K562 (cell line): ENCODE measurements around the gene ADAM19. TPM values are rescaled to one million over a fixed set of nuclear protein-coding genes. Genes with fewer than 3 reads are reported as not detected.
A peak's percentile ranks its signal among the peaks of the same experiment; 100 is the strongest.

ENCODE experiments used
- ASH1L ChIP-seq: fragments of 450-650 bp; IDR thresholded peaks from 2 replicates; pipeline ENCODE4 v1.6.1; 2018; ENCODE audit warnings: borderline replicate concordance, mild to moderate bottlenecking, low read depth; ENCODE audit not compliant: partially characterized antibody
- BRD9 ChIP-seq: fragments of 450-650 bp; IDR thresholded peaks from 2 replicates; pipeline ENCODE4 v1.6.1; 2018; ENCODE audit warnings: low read depth; ENCODE audit not compliant: partially characterized antibody
- CBX2 ChIP-seq: fragments of 200-600 bp; sonication (generic); IDR thresholded peaks from one replicate; pipeline ENCODE4 v1.6.1; 2012; ENCODE audit warnings: mild to moderate bottlenecking, low read length, inconsistent platforms; ENCODE audit not compliant: insufficient read depth, poor library complexity, severe bottlenecking
- FOS ChIP-seq: IDR thresholded peaks from 3 replicates; pipeline ENCODE4 v1.6.1; 2011; ENCODE audit not compliant: insufficient read length; ENCODE audit errors: extremely low read depth
- HDAC3 ChIP-seq: fragments of 450-650 bp; IDR thresholded peaks from 2 replicates; pipeline ENCODE4 v1.6.1; 2018; ENCODE audit warnings: borderline replicate concordance, mild to moderate bottlenecking, moderate library complexity; ENCODE audit not compliant: partially characterized antibody
- HDGF ChIP-seq: fragments of 450-650 bp; IDR thresholded peaks from 2 replicates; pipeline ENCODE4 v1.6.1; 2016
- MTA1 ChIP-seq: fragments of 450-650 bp; IDR thresholded peaks from 2 replicates; pipeline ENCODE4 v1.6.1; 2017; ENCODE audit warnings: borderline replicate concordance
- SMAD3 ChIP-seq: fragments of 450-650 bp; formaldehyde crosslinking; conservative IDR thresholded peaks from 2 replicates; pipeline ENCODE4 v1.4.0; 2020; ENCODE audit warnings: mild to moderate bottlenecking
- SMAD4 ChIP-seq: fragments of 250-450 bp; sonication (Bioruptor Pico); conservative IDR thresholded peaks from 2 replicates; pipeline ENCODE4 v1.8.0; 2021; ENCODE audit warnings: inconsistent platforms, mild to moderate bottlenecking, moderate library complexity
- SREBF1 ChIP-seq: fragments of 150-350 bp; IDR thresholded peaks from 2 replicates; pipeline ENCODE4 v1.6.1; 2014; ENCODE audit warnings: antibody characterized with exemption, low read depth, low read length, borderline replicate concordance
- TEAD4 ChIP-seq, 2 experiments: sonication (generic) in 1 of 2; formaldehyde crosslinking in 1 of 2; IDR thresholded peaks; 2 replicates each; pipeline versions ENCODE4 v1.6.1 to v1.8.0; 2012 to 2022; ENCODE audit warnings: borderline replicate concordance in 1 of 2, inconsistent platforms in 1 of 2, low read length in 1 of 2, mild to moderate bottlenecking in 1 of 2, missing genetic modification reagents in 1 of 2
- ZNF282 ChIP-seq: sonication (generic); formaldehyde crosslinking; IDR thresholded peaks from 2 replicates; pipeline ENCODE4 v1.8.1; 2023; ENCODE audit warnings: missing genetic modification reagents
- ZNF707 ChIP-seq: fragments of 250-450 bp; sonication (Bioruptor Pico); conservative IDR thresholded peaks from 2 replicates; pipeline ENCODE4 v1.8.0; 2022; ENCODE audit warnings: inconsistent platforms, mild to moderate bottlenecking, moderate library complexity
- polyA plus RNA-seq, 8 experiments: library from polyadenylated mRNA; depleted of rRNA in 4 of 8; stranded (reverse) in 5 of 8; unstranded in 3 of 8; fragments of >200 nt; fragmentation: Nextera tagmentation in 2 of 8; fragmentation: Illumina TruSeq in 1 of 8; extraction: Ambion mirVana in 2 of 8; extraction: Trizol in 1 of 8; gene quantifications; 2 replicates each; pipeline versions ENCODE4 v1.2.1 to v1.2.3, GENCODE V29; 2011 to 2014; ENCODE audit warnings: inconsistent platforms in 1 of 8, missing spikeins in 1 of 8
- total RNA-seq, 7 experiments: library from RNA; depleted of rRNA in 6 of 7; stranded (reverse); fragments of >200 nt in 6 of 7; fragmentation: Illumina TruSeq in 2 of 7; extraction: Trizol in 2 of 7; gene quantifications; 2 replicates each; pipeline versions ENCODE4 v1.2.1 to v1.2.3, GENCODE V29; 2011 to 2021; ENCODE audit warnings: low replicate concordance in 1 of 7
- TF ChIP-seq, protein P1 (sequence below): fragments of 250-450 bp; sonication (Bioruptor Pico); IDR thresholded peaks from 2 replicates; pipeline ENCODE4 v1.4.0; 2020; ENCODE audit warnings: borderline replicate concordance
- TF ChIP-seq, protein P2 (sequence below): fragments of 450-650 bp; IDR thresholded peaks from 2 replicates; pipeline ENCODE4 v1.6.1; 2016; ENCODE audit warnings: borderline replicate concordance

The ADAM19 gene
- total and polyA plus RNA-seq, 9 of the 15 experiments (the other 6 are each of a cell fraction or from before 2014, with no cell fraction given), result 0.11 to 1.1 (median 0.43) TPM

- TF ChIP-seq ZNF707, result no peak
- TF ChIP-seq, protein P1, sequence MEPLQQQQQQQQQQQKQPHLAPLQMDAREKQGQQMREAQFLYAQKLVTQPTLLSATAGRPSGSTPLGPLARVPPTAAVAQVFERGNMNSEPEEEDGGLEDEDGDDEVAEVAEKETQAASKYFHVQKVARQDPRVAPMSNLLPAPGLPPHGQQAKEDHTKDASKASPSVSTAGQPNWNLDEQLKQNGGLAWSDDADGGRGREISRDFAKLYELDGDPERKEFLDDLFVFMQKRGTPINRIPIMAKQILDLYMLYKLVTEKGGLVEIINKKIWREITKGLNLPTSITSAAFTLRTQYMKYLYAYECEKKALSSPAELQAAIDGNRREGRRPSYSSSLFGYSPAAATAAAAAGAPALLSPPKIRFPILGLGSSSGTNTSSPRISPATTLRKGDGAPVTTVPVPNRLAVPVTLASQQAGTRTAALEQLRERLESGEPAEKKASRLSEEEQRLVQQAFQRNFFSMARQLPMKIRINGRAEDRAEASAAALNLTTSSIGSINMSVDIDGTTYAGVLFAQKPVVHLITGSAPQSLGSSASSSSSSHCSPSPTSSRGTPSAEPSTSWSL (CRISPR knock-in tag), result no peak
- peak; percentile 20; the same call in 1 of the 2 replicates for TF ChIP-seq MTA1
- no peak for TF ChIP-seq SMAD3 (CRISPR knock-in tag)
- no peak for TF ChIP-seq HDGF
- no peak for TF ChIP-seq BRD9
- no peak for TF ChIP-seq SREBF1
- no peak for TF ChIP-seq ZNF282
- peak; percentile 80 for TF ChIP-seq SMAD4 (CRISPR knock-in tag)
- TF ChIP-seq FOS, result no peak
- peak; percentile 97 for TF ChIP-seq TEAD4 (IDR thresholded peaks at IDR 0.05; ENCODE audit: low read length)
- no peak for TF ChIP-seq TEAD4 (CRISPR knock-in tag; IDR thresholded peaks at IDR 0.05; ENCODE audit: borderline replicate concordance)
- no peak for TF ChIP-seq CBX2
- peak; percentile 86 for TF ChIP-seq HDAC3
- TF ChIP-seq ASH1L, result no peak
- TF ChIP-seq, protein P2, sequence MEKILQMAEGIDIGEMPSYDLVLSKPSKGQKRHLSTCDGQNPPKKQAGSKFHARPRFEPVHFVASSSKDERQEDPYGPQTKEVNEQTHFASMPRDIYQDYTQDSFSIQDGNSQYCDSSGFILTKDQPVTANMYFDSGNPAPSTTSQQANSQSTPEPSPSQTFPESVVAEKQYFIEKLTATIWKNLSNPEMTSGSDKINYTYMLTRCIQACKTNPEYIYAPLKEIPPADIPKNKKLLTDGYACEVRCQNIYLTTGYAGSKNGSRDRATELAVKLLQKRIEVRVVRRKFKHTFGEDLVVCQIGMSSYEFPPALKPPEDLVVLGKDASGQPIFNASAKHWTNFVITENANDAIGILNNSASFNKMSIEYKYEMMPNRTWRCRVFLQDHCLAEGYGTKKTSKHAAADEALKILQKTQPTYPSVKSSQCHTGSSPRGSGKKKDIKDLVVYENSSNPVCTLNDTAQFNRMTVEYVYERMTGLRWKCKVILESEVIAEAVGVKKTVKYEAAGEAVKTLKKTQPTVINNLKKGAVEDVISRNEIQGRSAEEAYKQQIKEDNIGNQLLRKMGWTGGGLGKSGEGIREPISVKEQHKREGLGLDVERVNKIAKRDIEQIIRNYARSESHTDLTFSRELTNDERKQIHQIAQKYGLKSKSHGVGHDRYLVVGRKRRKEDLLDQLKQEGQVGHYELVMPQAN, result no peak
Observed at GRCh38 chr5:157610990-157611389, 35.4 kb upstream of the ADAM19 start (continued).
